HepG2 (cell line): Measurements from ENCODE around the gene NR1H3. TPM values are rescaled to one million over a fixed set of nuclear protein-coding genes. Genes with fewer than 3 reads are reported as not detected.

ENCODE experiments used
- EZH2 ChIP-seq: conservative IDR thresholded peaks from 2 replicates; pipeline ENCODE4 v1.6.1; 2012; ENCODE audit warnings: mild to moderate bottlenecking, low read depth, low read length, moderate library complexity
- HNRNPH1 ChIP-seq: fragments of 200-400 bp; formaldehyde crosslinking; optimal IDR thresholded peaks from 2 replicates; pipeline ENCODE3; 2017; ENCODE audit warnings: mild to moderate bottlenecking, low read depth, low read length
- HNRNPK ChIP-seq: fragments of 200-400 bp; formaldehyde crosslinking; IDR thresholded peaks from 2 replicates; pipeline ENCODE4 v1.6.1; 2018; ENCODE audit warnings: low read length, low read depth, moderate library complexity, mild to moderate bottlenecking; ENCODE audit not compliant: poor library complexity, severe bottlenecking
- NFYC ChIP-seq: IDR thresholded peaks from 2 replicates; pipeline ENCODE4 v1.6.1; 2016; ENCODE audit warnings: missing genetic modification reagents, missing compliant biosample characterization
- RBFOX2 ChIP-seq: fragments of 200-400 bp; formaldehyde crosslinking; IDR thresholded peaks from 2 replicates; pipeline ENCODE4 v1.6.1; 2017; ENCODE audit warnings: low read depth, mild to moderate bottlenecking, low read length
- RBM22 ChIP-seq: fragments of 200-400 bp; formaldehyde crosslinking; optimal IDR thresholded peaks from 2 replicates; pipeline ENCODE3; 2017; ENCODE audit warnings: mild to moderate bottlenecking, low read length, moderate library complexity
- RFXANK ChIP-seq: IDR thresholded peaks from 2 replicates; pipeline ENCODE4 v1.6.1; 2016
- SSRP1 ChIP-seq: IDR thresholded peaks from 2 replicates; pipeline ENCODE4 v1.6.1; 2016; ENCODE audit warnings: control low read depth
- SUZ12 ChIP-seq: fragments of 150-350 bp; IDR thresholded peaks from 2 replicates; pipeline ENCODE4 v1.6.1; 2014; ENCODE audit warnings: low read depth, low read length
- ZNF143 ChIP-seq: sonication (generic); formaldehyde crosslinking; IDR thresholded peaks from 2 replicates; pipeline ENCODE4 v1.4.0; 2020; ENCODE audit warnings: missing genetic modification reagents
- ZNF460 ChIP-seq: sonication (generic); formaldehyde crosslinking; IDR thresholded peaks from 2 replicates; pipeline ENCODE4 v1.5.1; 2020; ENCODE audit warnings: missing genetic modification reagents, mild to moderate bottlenecking, borderline replicate concordance
- ZNF629 ChIP-seq: sonication (generic); formaldehyde crosslinking; conservative IDR thresholded peaks from 2 replicates; pipeline ENCODE4 v1.5.0; 2020; ENCODE audit warnings: missing genetic modification reagents
- ZNF660 ChIP-seq: sonication (generic); formaldehyde crosslinking; IDR thresholded peaks from 2 replicates; pipeline ENCODE4 v1.5.1; 2020; ENCODE audit warnings: mild to moderate bottlenecking, low read depth, missing genetic modification reagents, borderline replicate concordance
- ZNF768 ChIP-seq: sonication (generic); formaldehyde crosslinking; IDR thresholded peaks from 2 replicates; pipeline ENCODE4 v1.4.0; 2020; ENCODE audit warnings: missing genetic modification reagents
- ZNF883 ChIP-seq: sonication (generic); formaldehyde crosslinking; IDR thresholded peaks from 2 replicates; pipeline ENCODE4 v1.5.1; 2020; ENCODE audit warnings: mild to moderate bottlenecking, missing genetic modification reagents; ENCODE audit errors: not compliant biosample characterization
- polyA plus RNA-seq, 8 experiments: library from polyadenylated mRNA; depleted of rRNA in 3 of 8; stranded (reverse) in 7 of 8; unstranded in 1 of 8; fragments of >200 nt; fragmentation: Illumina TruSeq in 4 of 8; extraction: Trizol in 4 of 8; gene quantifications; 2 replicates each; pipeline versions ENCODE4 v1.2.1 to v1.2.3, GENCODE V29; 2011 to 2016; ENCODE audit warnings: low read depth in 4 of 8, missing spikeins in 1 of 8, mixed read lengths in 1 of 8; ENCODE audit not compliant: insufficient read depth in 1 of 8
- total RNA-seq, 5 experiments: library from RNA; depleted of rRNA; stranded (reverse); fragments of >200 nt; fragmentation: Illumina TruSeq; extraction: Trizol; gene quantifications; 2 replicates each; pipeline ENCODE4 v1.2.3, GENCODE V29; 2016; ENCODE audit warnings: low read depth in 1 of 5
- TF ChIP-seq, protein P1 (sequence below): sonication (generic); formaldehyde crosslinking; conservative IDR thresholded peaks from 2 replicates; pipeline ENCODE4 v1.5.0; 2020; ENCODE audit warnings: missing genetic modification reagents
- TF ChIP-seq, protein P2 (sequence below), 2 experiments: sonication (generic) in 1 of 2; formaldehyde crosslinking in 1 of 2; IDR thresholded peaks; 2 replicates each; pipeline versions ENCODE4 v1.4.0 to v1.6.1; 2018 to 2020; ENCODE audit warnings: missing genetic modification reagents in 2 of 2, borderline replicate concordance in 1 of 2, low read depth in 1 of 2, mild to moderate bottlenecking in 1 of 2, missing biosample characterization in 1 of 2
- TF ChIP-seq, protein P3 (sequence below): sonication (generic); formaldehyde crosslinking; IDR thresholded peaks from 2 replicates; pipeline ENCODE4 v1.4.0; 2020; ENCODE audit warnings: mild to moderate bottlenecking, missing genetic modification reagents
- TF ChIP-seq, protein P4 (sequence below): sonication (generic); formaldehyde crosslinking; IDR thresholded peaks from 2 replicates; pipeline ENCODE4 v1.8.0; 2022; ENCODE audit warnings: missing genetic modification reagents, low read depth, mild to moderate bottlenecking, borderline replicate concordance
- TF ChIP-seq, protein P5 (sequence below): sonication (generic); formaldehyde crosslinking; IDR thresholded peaks from 2 replicates; pipeline ENCODE4 v1.5.1; 2020; ENCODE audit warnings: missing genetic modification reagents, mild to moderate bottlenecking, borderline replicate concordance

Gene NR1H3
- total and polyA plus RNA-seq, 2 of the 13 experiments (the other 11 are each of a cell fraction or from before 2014, with no cell fraction given), result 41.8 to 102 TPM

DNA sequence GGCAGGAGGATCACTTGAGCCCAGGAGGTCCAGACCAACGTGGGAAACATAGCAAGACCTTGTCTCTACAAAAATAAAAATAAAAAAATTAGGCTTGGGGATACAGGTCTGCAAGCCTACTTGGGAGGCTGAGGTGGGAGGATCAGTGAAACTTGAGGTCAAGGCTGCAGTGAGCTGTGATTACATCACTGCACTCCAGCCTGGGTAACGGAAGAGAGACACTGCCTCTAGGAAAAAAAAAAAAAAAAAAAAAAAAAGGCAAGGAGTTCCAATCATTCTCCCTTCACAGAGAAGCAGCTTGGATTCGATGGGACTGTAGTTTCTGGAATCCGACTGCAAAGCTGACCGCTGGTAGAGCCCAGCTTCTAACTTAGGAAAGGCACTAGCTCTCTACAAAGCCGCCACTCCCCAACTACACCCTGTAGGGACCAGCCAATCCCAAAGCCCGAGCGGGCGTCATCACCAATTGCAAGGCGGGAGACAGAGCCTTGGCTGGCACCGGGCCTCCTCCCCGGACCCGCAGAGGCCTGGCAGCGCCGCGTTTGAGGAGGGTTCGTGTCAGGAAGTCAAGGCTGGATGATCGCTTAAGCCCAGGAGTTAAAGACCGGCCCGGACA, 43.7 kb upstream of the NR1H3 start (continued):
- TF ChIP-seq ZNF883 (CRISPR knock-in tag), result no peak
- TF ChIP-seq HNRNPK, result no peak
- no peak for TF ChIP-seq SUZ12
- TF ChIP-seq RBFOX2, result peak; percentile 64
- no peak for TF ChIP-seq ZNF768
- TF ChIP-seq, protein P1, sequence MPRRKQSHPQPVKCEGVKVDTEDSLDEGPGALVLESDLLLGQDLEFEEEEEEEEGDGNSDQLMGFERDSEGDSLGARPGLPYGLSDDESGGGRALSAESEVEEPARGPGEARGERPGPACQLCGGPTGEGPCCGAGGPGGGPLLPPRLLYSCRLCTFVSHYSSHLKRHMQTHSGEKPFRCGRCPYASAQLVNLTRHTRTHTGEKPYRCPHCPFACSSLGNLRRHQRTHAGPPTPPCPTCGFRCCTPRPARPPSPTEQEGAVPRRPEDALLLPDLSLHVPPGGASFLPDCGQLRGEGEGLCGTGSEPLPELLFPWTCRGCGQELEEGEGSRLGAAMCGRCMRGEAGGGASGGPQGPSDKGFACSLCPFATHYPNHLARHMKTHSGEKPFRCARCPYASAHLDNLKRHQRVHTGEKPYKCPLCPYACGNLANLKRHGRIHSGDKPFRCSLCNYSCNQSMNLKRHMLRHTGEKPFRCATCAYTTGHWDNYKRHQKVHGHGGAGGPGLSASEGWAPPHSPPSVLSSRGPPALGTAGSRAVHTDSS (CRISPR knock-in tag), result no peak
- peak; percentile 96 for TF ChIP-seq RFXANK
- no peak for TF ChIP-seq ZNF460 (CRISPR knock-in tag)
- TF ChIP-seq, protein P2, sequence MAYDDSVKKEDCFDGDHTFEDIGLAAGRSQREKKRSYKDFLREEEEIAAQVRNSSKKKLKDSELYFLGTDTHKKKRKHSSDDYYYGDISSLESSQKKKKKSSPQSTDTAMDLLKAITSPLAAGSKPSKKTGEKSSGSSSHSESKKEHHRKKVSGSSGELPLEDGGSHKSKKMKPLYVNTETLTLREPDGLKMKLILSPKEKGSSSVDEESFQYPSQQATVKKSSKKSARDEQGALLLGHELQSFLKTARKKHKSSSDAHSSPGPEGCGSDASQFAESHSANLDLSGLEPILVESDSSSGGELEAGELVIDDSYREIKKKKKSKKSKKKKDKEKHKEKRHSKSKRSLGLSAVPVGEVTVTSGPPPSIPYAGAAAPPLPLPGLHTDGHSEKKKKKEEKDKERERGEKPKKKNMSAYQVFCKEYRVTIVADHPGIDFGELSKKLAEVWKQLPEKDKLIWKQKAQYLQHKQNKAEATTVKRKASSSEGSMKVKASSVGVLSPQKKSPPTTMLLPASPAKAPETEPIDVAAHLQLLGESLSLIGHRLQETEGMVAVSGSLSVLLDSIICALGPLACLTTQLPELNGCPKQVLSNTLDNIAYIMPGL (CRISPR knock-in tag; IDR thresholded peaks at IDR 0.05; ENCODE audit: borderline replicate concordance in 1 of 2, low read depth in 1 of 2), result peak; percentile 3 to 35; a peak in 1 of 4 replicates
- no peak for TF ChIP-seq RBM22
- TF ChIP-seq, protein P3, sequence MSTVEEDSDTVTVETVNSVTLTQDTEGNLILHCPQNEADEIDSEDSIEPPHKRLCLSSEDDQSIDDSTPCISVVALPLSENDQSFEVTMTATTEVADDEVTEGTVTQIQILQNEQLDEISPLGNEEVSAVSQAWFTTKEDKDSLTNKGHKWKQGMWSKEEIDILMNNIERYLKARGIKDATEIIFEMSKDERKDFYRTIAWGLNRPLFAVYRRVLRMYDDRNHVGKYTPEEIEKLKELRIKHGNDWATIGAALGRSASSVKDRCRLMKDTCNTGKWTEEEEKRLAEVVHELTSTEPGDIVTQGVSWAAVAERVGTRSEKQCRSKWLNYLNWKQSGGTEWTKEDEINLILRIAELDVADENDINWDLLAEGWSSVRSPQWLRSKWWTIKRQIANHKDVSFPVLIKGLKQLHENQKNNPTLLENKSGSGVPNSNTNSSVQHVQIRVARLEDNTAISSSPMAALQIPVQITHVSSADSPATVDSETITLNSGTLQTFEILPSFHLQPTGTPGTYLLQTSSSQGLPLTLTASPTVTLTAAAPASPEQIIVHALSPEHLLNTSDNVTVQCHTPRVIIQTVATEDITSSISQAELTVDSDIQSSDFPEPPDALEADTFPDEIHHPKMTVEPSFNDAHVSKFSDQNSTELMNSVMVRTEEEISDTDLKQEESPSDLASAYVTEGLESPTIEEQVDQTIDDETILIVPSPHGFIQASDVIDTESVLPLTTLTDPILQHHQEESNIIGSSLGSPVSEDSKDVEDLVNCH (CRISPR knock-in tag), result no peak
- TF ChIP-seq EZH2, result no peak
- TF ChIP-seq ZNF660 (CRISPR knock-in tag), result no peak
- no peak for TF ChIP-seq ZNF143
- TF ChIP-seq HNRNPH1, result no peak
- TF ChIP-seq, protein P4, sequence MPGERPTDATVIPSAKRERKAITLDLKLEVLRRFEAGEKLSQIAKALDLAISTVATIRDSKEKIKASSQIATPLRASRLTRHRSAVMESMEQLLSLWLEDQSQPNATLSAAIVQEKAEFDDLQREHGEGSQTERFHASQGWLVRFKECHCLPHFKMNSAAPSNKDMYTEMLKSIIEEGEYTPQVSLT, result no peak
- TF ChIP-seq ZNF629, result no peak
- TF ChIP-seq, protein P5, sequence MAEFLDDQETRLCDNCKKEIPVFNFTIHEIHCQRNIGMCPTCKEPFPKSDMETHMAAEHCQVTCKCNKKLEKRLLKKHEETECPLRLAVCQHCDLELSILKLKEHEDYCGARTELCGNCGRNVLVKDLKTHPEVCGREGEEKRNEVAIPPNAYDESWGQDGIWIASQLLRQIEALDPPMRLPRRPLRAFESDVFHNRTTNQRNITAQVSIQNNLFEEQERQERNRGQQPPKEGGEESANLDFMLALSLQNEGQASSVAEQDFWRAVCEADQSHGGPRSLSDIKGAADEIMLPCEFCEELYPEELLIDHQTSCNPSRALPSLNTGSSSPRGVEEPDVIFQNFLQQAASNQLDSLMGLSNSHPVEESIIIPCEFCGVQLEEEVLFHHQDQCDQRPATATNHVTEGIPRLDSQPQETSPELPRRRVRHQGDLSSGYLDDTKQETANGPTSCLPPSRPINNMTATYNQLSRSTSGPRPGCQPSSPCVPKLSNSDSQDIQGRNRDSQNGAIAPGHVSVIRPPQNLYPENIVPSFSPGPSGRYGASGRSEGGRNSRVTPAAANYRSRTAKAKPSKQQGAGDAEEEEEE, result no peak
- peak; percentile 70 for TF ChIP-seq NFYC (CRISPR knock-in tag)
- 0 out of 2 replicates have a peak, but pooled peaks have one; percentile 25 for TF ChIP-seq SSRP1 (CRISPR knock-in tag)
